HEK293T (cell line): ENCODE results near the gene CLEC16A.
"Not testable (repeated sequence)": the region's sequence is repeated elsewhere in the genome, so short reads cannot be mapped to it uniquely, and the experiment has no call there.

Experiments
- CTCF ChIA-PET: fragments of 350-600 bp; formaldehyde crosslinking; extraction: SDS; loops from one replicate; lab custom pipeline; 2021; ENCODE audit warnings: antibody characterized with exemption, inconsistent platforms; lab: Yijun Ruan, JAX
- POLR2A ChIA-PET: fragments of 350-600 bp; formaldehyde crosslinking; extraction: SDS; loops from one replicate; lab custom pipeline; 2020; ENCODE audit warnings: antibody characterized with exemption, inconsistent platforms; lab: Yijun Ruan, JAX
- DNase-seq: peaks from one replicate; pipeline ENCODE4 v3.0.0; 2012; ENCODE audit warnings: mixed read lengths; ENCODE audit errors: extremely low spot score
- ARNT ChIP-seq: fragments of 450-650 bp; IDR thresholded peaks from 2 replicates; pipeline ENCODE4 v1.6.1; 2017; ENCODE audit warnings: mild to moderate bottlenecking
- BHLHE40 ChIP-seq: fragments of 450-650 bp; IDR thresholded peaks from 2 replicates; pipeline ENCODE4 v1.6.1; 2016; ENCODE audit warnings: mild to moderate bottlenecking, moderate library complexity, borderline replicate concordance
- CTBP1 ChIP-seq: fragments of 450-650 bp; IDR thresholded peaks from 2 replicates; pipeline ENCODE4 v1.6.1; 2016; ENCODE audit warnings: borderline replicate concordance
- ELF4 ChIP-seq: fragments of 450-650 bp; IDR thresholded peaks from 2 replicates; pipeline ENCODE4 v1.6.1; 2017; ENCODE audit warnings: antibody characterized with exemption
- FOXA1 ChIP-seq: fragments of 450-650 bp; IDR thresholded peaks from 2 replicates; pipeline ENCODE4 v1.6.1; 2016; ENCODE audit warnings: mild to moderate bottlenecking
- FOXK2 ChIP-seq: fragments of 450-650 bp; IDR thresholded peaks from 2 replicates; pipeline ENCODE4 v1.6.1; 2016; ENCODE audit warnings: mild to moderate bottlenecking
- FOXM1 ChIP-seq: fragments of 450-650 bp; IDR thresholded peaks from 2 replicates; pipeline ENCODE4 v1.6.1; 2017; ENCODE audit warnings: mild to moderate bottlenecking, borderline replicate concordance
- HDGF ChIP-seq: fragments of 450-650 bp; IDR thresholded peaks from 2 replicates; pipeline ENCODE4 v1.6.1; 2017; ENCODE audit warnings: antibody characterized with exemption, borderline replicate concordance
- L3MBTL2 ChIP-seq: fragments of 450-650 bp; conservative IDR thresholded peaks from 2 replicates; pipeline ENCODE4 v1.6.1; 2016; ENCODE audit warnings: mild to moderate bottlenecking
- LEF1 ChIP-seq: fragments of 450-650 bp; IDR thresholded peaks from 2 replicates; pipeline ENCODE4 v1.6.1; 2017; ENCODE audit warnings: mild to moderate bottlenecking, borderline replicate concordance
- NFRKB ChIP-seq: fragments of 450-650 bp; IDR thresholded peaks from 2 replicates; pipeline ENCODE4 v1.6.1; 2016; ENCODE audit warnings: mild to moderate bottlenecking, moderate library complexity
- PKNOX1 ChIP-seq: fragments of 450-650 bp; IDR thresholded peaks from 2 replicates; pipeline ENCODE4 v1.6.1; 2016
- SP1 ChIP-seq: fragments of 450-650 bp; IDR thresholded peaks from 2 replicates; pipeline ENCODE4 v1.6.1; 2017
- SUZ12 ChIP-seq: fragments of 450-650 bp; IDR thresholded peaks from 2 replicates; pipeline ENCODE4 v1.6.1; 2016; ENCODE audit warnings: mild to moderate bottlenecking
- TARDBP ChIP-seq: fragments of 450-650 bp; IDR thresholded peaks from 2 replicates; pipeline ENCODE4 v1.6.1; 2016
- ZNF384 ChIP-seq: fragments of 450-650 bp; IDR thresholded peaks from 2 replicates; pipeline ENCODE4 v1.6.1; 2016

Gene CLEC16A

GRCh38 chr16:10964039-10964890 is 19.9 kb downstream of the CLEC16A start:
- peak; percentile 83 for DNase-seq
- ChIA-PET CTCF (interaction anchor here (0.6 to 2.0 kb wide), 10 partner anchors 10 to 848 kb away, joined by 3 to 11 read pairs (median 4); partner anchors contain the start of gene SOCS1), POLR2A (interaction anchor here (0.8 to 2.3 kb wide), 2 partner anchors 291 to 392 kb away, joined by 3 to 7 read pairs; partner anchors contain the start of gene SOCS1)
- peak; percentile 36; the same call in 1 of the 2 replicates for TF ChIP-seq PKNOX1
- TF ChIP-seq CTBP1 = no peak

DNA sequence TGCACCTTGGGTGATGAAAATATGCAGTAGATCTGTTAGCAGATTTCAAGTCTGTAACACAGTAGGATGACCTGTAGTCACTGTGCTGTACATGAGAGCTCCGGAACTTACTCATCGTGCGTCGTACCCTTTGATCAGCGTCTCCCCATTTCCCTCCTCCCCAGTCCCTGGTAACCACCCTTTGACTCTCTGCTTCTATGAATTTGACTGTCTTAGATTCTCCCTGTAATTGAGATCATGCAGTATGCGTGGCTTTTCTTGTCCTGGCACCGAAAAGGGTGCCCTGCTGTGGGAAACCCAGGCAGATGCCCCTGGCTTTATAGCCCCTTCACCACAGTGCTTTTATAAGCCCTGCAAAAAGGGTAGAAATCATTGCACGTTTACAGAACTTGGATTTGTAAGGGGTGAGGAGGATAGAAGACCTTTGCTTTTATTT is 20.5 kb downstream of the CLEC16A start:
- TF ChIP-seq LEF1 = no peak
- no peak for TF ChIP-seq FOXA1
- TF ChIP-seq ELF4 = no peak
- no peak for TF ChIP-seq ZNF384
- no peak for TF ChIP-seq BHLHE40
- TF ChIP-seq SUZ12 = no peak
- no peak for TF ChIP-seq FOXK2
- no peak for TF ChIP-seq FOXM1
- no peak for TF ChIP-seq PKNOX1
- no peak for TF ChIP-seq CTBP1
- ChIA-PET POLR2A (interaction anchor here (0.8 to 2.3 kb wide), 2 partner anchors 291 to 391 kb away, joined by 3 to 7 read pairs; partner anchors contain the start of gene SOCS1), CTCF (interaction anchor here (1.3 to 2.0 kb wide), 4 partner anchors 10 to 440 kb away, joined by 3 to 11 read pairs (median 6); partner anchors contain the start of gene SOCS1)
- no peak for DNase-seq

- DNase-seq = no peak
- CTCF ChIA-PET = interaction anchor here (1.6 to 2.0 kb wide), 2 partner anchors 290 to 440 kb away, joined by 3 to 11 read pairs; partner anchors contain the start of gene SOCS1
- POLR2A ChIA-PET = no interaction called here
- TF ChIP-seq LEF1 = no peak
- no peak for TF ChIP-seq FOXA1
- TF ChIP-seq SUZ12 = no peak
- no peak for TF ChIP-seq ARNT
- no peak for TF ChIP-seq HDGF
- no peak for TF ChIP-seq BHLHE40
- TF ChIP-seq CTBP1 = no peak
- no peak for TF ChIP-seq PKNOX1
- TF ChIP-seq FOXM1 = no peak
- TF ChIP-seq ZNF384 = no peak
- no peak for TF ChIP-seq NFRKB
- no peak for TF ChIP-seq SP1
- TF ChIP-seq FOXK2 = no peak
- no peak for TF ChIP-seq TARDBP
- TF ChIP-seq L3MBTL2 = no peak
- no peak for TF ChIP-seq ELF4
Observed at GRCh38 chr16:10965440-10966061, 21.2 kb downstream of the CLEC16A start.

DNA sequence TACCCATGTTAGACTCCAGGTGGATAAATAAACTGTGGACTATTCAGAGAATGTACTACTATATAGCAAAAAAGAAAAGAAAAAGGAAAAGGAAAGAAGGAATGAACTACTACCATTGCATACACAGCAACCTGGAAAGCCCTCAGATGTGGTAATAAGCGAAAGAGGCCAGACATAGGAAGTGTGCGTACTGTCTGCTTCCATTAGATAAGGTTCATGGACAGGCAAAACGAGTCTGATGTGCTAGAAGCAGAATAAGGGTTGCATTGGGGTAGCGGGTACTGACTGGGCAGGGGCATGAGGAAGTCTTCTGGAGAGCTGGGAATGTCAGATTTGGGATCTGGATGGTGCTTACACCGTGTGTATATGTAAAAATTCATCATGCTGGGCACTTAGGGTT is 21.8 kb downstream of the CLEC16A start:
- ChIA-PET POLR2A (no interaction called here), CTCF (interaction anchor here (0.6 to 1.6 kb wide), 4 partner anchors 12 to 439 kb away, joined by 3 to 6 read pairs (median 3); no protein-coding TSS in a partner anchor)
- TF ChIP-seq ELF4 (no peak), LEF1 (no peak), NFRKB (no peak), FOXK2 (no peak), SUZ12 (no peak), PKNOX1 (no peak), ARNT (no peak), HDGF (no peak), ZNF384 (no peak), TARDBP (no peak)
- DNase-seq = no peak

GRCh38 chr16:10966559-10966958 is 22.2 kb downstream of the CLEC16A start:
- CTCF ChIA-PET = interaction anchor here (0.6 to 1.0 kb wide), 3 partner anchors 12 to 362 kb away, joined by 3 to 6 read pairs (median 3); no protein-coding TSS in a partner anchor
- POLR2A ChIA-PET, DNase-seq: not testable (repeated sequence)
